DND-41 (cell line): Measurements from ENCODE around the gene PROSER2.

ENCODE experiments used
- ATAC-seq: fragments of 200-7000 bp; cut with Tn5 transposase; 3 replicates; pipeline ENCODE4 v1.9.1; 2021; ENCODE audit warnings: low read depth; ENCODE audit not compliant: insufficient read depth
- DNase-seq: peaks from one replicate; pipeline ENCODE4 v3.0.0-alpha.2; 2020
- H2AFZ ChIP-seq: 2 replicates; pipeline ENCODE4 v1.6.0; 2012; ENCODE audit warnings: low read depth, low read length
- H3K27ac ChIP-seq: 2 replicates; pipeline ENCODE4 v1.5.1; 2012; ENCODE audit warnings: low read length, inconsistent platforms
- H3K27me3 ChIP-seq: fragments of 200-600 bp; sonication (generic); 2 replicates; pipeline ENCODE4 v1.6.0; 2012; ENCODE audit warnings: low read length, mild to moderate bottlenecking, inconsistent platforms; ENCODE audit not compliant: insufficient read depth, poor library complexity
- H3K36me3 ChIP-seq: 2 replicates; pipeline ENCODE4 v1.5.1; 2012; ENCODE audit warnings: low read length, inconsistent platforms; ENCODE audit not compliant: insufficient read depth
- H3K4me1 ChIP-seq: 2 replicates; pipeline ENCODE4 v1.5.1; 2012; ENCODE audit warnings: mild to moderate bottlenecking, low read length; ENCODE audit not compliant: insufficient read depth
- H3K4me2 ChIP-seq: 2 replicates; pipeline ENCODE4 v1.6.0; 2012; ENCODE audit warnings: mild to moderate bottlenecking, moderate library complexity, low read length, inconsistent platforms; ENCODE audit not compliant: insufficient read depth
- H3K4me3 ChIP-seq, 2 experiments: fragments of 200-600 bp in 1 of 2; shearing (Covaris generic) in 1 of 2; 2 replicates each; pipeline ENCODE4 v1.5.1; 2012 to 2016; ENCODE audit warnings: inconsistent platforms in 2 of 2, low read length in 2 of 2, mild to moderate bottlenecking in 2 of 2, low read depth in 1 of 2, moderate library complexity in 1 of 2
- H3K79me2 ChIP-seq: 2 replicates; pipeline ENCODE4 v1.6.0; 2012; ENCODE audit warnings: low read length, inconsistent platforms; ENCODE audit not compliant: insufficient read depth
- H3K9ac ChIP-seq: 2 replicates; pipeline ENCODE4 v1.6.0; 2012; ENCODE audit warnings: low read depth, mild to moderate bottlenecking, inconsistent platforms, low read length, moderate library complexity
- H3K9me3 ChIP-seq: 2 replicates; pipeline ENCODE4 v1.5.1; 2012; ENCODE audit warnings: low read length, moderate library complexity, mild to moderate bottlenecking, inconsistent platforms; ENCODE audit not compliant: insufficient read depth, severe bottlenecking
- H4K20me1 ChIP-seq: 2 replicates; pipeline ENCODE4 v1.6.0; 2012; ENCODE audit warnings: low read length; ENCODE audit not compliant: insufficient read depth
- EZH2 ChIP-seq: IDR thresholded peaks from 3 replicates; pipeline ENCODE4 v1.6.1; 2012; ENCODE audit warnings: borderline replicate concordance, low read depth, mild to moderate bottlenecking, moderate library complexity, low read length, inconsistent platforms; ENCODE audit not compliant: severe bottlenecking
- TF ChIP-seq, protein P1 (sequence below): IDR thresholded peaks from 2 replicates; pipeline ENCODE4 v1.5.1; 2012; ENCODE audit warnings: borderline replicate concordance, low read length, moderate library complexity, mild to moderate bottlenecking; ENCODE audit not compliant: poor library complexity, severe bottlenecking; ENCODE audit errors: extremely low read depth

The PROSER2 gene

DNA sequence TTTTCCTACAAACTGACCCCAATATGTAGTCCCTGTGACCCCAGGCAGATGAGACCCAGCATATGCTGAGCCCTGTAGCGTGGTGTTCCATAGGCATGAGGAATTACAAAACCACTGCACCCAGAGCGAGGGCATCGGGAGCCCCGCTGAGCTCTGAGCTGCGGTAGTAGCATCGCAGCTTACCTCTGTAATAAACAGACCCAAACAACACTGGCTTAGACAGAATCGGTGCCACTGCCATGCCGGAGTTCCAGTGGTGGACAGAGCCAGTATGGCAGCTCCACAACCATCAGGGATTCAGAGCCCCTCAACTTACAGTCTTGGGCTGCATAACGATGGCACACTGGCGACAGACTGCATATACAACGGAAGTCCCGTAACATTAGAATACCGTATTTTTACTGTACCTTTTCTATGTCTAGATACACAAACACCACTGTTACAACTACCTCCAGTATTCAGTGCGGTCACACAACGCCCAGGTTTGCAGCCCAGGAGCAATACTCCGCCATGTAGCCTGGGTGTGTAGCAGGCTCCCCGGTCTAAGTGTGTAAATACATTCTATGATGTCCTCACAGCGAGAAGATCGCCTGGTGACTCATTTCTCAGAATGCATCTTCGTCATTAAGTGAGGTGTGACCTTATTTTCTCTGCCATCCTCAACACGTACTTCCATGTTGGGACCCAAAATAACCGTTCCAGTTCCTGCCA is 68.8 kb downstream of the PROSER2 start:
- H2AFZ ChIP-seq: no peak overlapping the region
- no peaks in the 10 kb centered on the region for H3K36me3 ChIP-seq
- no peak overlapping the region for H3K4me3 ChIP-seq
- no peaks in the 10 kb centered on the region for H3K4me1 ChIP-seq
- DNase-seq: no peak
- no peak for ATAC-seq
- no peaks in the 10 kb centered on the region for H4K20me1 ChIP-seq
- no peaks in the 10 kb centered on the region for H3K9me3 ChIP-seq
- H3K79me2 ChIP-seq: no peaks in the 10 kb centered on the region
- H3K27me3 ChIP-seq: no peaks in the 10 kb centered on the region
- H3K27ac ChIP-seq: no peak overlapping the region
- no peak overlapping the region for H3K9ac ChIP-seq
- TF ChIP-seq EZH2: no peak
- TF ChIP-seq, protein P1, sequence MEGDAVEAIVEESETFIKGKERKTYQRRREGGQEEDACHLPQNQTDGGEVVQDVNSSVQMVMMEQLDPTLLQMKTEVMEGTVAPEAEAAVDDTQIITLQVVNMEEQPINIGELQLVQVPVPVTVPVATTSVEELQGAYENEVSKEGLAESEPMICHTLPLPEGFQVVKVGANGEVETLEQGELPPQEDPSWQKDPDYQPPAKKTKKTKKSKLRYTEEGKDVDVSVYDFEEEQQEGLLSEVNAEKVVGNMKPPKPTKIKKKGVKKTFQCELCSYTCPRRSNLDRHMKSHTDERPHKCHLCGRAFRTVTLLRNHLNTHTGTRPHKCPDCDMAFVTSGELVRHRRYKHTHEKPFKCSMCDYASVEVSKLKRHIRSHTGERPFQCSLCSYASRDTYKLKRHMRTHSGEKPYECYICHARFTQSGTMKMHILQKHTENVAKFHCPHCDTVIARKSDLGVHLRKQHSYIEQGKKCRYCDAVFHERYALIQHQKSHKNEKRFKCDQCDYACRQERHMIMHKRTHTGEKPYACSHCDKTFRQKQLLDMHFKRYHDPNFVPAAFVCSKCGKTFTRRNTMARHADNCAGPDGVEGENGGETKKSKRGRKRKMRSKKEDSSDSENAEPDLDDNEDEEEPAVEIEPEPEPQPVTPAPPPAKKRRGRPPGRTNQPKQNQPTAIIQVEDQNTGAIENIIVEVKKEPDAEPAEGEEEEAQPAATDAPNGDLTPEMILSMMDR: no peak
- no peak overlapping the region for H3K4me2 ChIP-seq

- Histone ChIP-seq H3K4me3 (no peak overlapping the region), H3K9me3 (no peaks in the 10 kb centered on the region), H3K4me2 (no peak overlapping the region), H3K79me2 (no peaks in the 10 kb centered on the region), H3K9ac (no peak overlapping the region), H2AFZ (no peak overlapping the region), H4K20me1 (no peaks in the 10 kb centered on the region), H3K36me3 (no peaks in the 10 kb centered on the region), H3K4me1 (no peaks in the 10 kb centered on the region), H3K27me3 (no peaks in the 10 kb centered on the region), H3K27ac (no peak overlapping the region)
- TF ChIP-seq, protein P1: no peak
- no peak for TF ChIP-seq EZH2
- DNase-seq (no peak), ATAC-seq (no peak)
Measured at GRCh38 chr10:11893749-11894278, 70.7 kb downstream of the PROSER2 start.

- TF ChIP-seq, protein P1: no peak
- no peak for TF ChIP-seq EZH2
- no peaks in the 10 kb centered on the region for H3K27me3 ChIP-seq
- no peaks in the 10 kb centered on the region for H4K20me1 ChIP-seq
- no peak for ATAC-seq
- no peak overlapping the region for H3K4me3 ChIP-seq
- no peak overlapping the region for H3K27ac ChIP-seq
- H2AFZ ChIP-seq: no peak overlapping the region
- H3K4me2 ChIP-seq: no peak overlapping the region
- no peaks in the 10 kb centered on the region for H3K79me2 ChIP-seq
- no peaks in the 10 kb centered on the region for H3K4me1 ChIP-seq
- no peak for DNase-seq
- no peaks in the 10 kb centered on the region for H3K9me3 ChIP-seq
- no peak overlapping the region for H3K9ac ChIP-seq
- H3K36me3 ChIP-seq: no peaks in the 10 kb centered on the region
Measured at GRCh38 chr10:11894381-11895107, 71.4 kb downstream of the PROSER2 start.
